HG03520 (cell line): ENCODE measurements around the gene ULBP1.
"Not testable (repeated sequence)": the region's sequence is repeated elsewhere in the genome, so short reads cannot be mapped to it uniquely, and the experiment has no call there.

Experiments
- ATAC-seq: cut with Tn5 transposase; IDR thresholded peaks from one replicate; pipeline ENCODE4 v1.9.1; 2021; ENCODE audit warnings: mild to moderate bottlenecking, moderate library complexity; ENCODE audit not compliant: unreplicated experiment

Gene ULBP1

GRCh38 chr6:150003599-150003998 is 39.9 kb downstream of the ULBP1 start:
- not testable (repeated sequence) for ATAC-seq

GRCh38 chr6:150004101-150004782 is 40.5 kb downstream of the ULBP1 start:
- peak; percentile 9 for ATAC-seq

GRCh38 chr6:150004783-150005717 is 41.3 kb downstream of the ULBP1 start:
- peak; percentile 54 for ATAC-seq

GRCh38 chr6:150005761-150006651 is 42.3 kb downstream of the ULBP1 start:
- no peak for ATAC-seq

- ATAC-seq, result no peak
Observed at GRCh38 chr6:150006961-150007464, 43.3 kb downstream of the ULBP1 start.

- no peak for ATAC-seq
Observed at GRCh38 chr6:150008588-150008987, 44.8 kb downstream of the ULBP1 start.

GRCh38 chr6:150012846-150013784 is 49.4 kb downstream of the ULBP1 start:
- ATAC-seq, result not testable (repeated sequence)

- not testable (repeated sequence) for ATAC-seq
Observed at GRCh38 chr6:150013785-150014622, 50.3 kb downstream of the ULBP1 start.

- not testable (repeated sequence) for ATAC-seq
Observed at GRCh38 chr6:150014623-150015280, 51.0 kb downstream of the ULBP1 start.

GRCh38 chr6:150015281-150016001 is 51.7 kb downstream of the ULBP1 start:
- ATAC-seq, result not testable (repeated sequence)

GRCh38 chr6:150016324-150017185 is 52.8 kb downstream of the ULBP1 start:
- no peak for ATAC-seq

GRCh38 chr6:150017186-150017521 is 53.4 kb downstream of the ULBP1 start:
- ATAC-seq, result not testable (repeated sequence)

GRCh38 chr6:150018846-150019580 is 55.3 kb downstream of the ULBP1 start:
- ATAC-seq, result no peak

- ATAC-seq, result not testable (repeated sequence)
Observed at GRCh38 chr6:150021870-150022269, 58.1 kb downstream of the ULBP1 start.
